COLO668 (cell line): ENCODE results near the gene INPP5E.

Experiments used
- DNase-seq: peaks from one replicate; lab custom pipeline; 2025; ENCODE audit not compliant: unreplicated experiment; lab: John Stamatoyannopoulos, UW

INPP5E gene

GRCh38 chr9:136391737-136392537, 47.7 kb downstream of the INPP5E start:
- DNase-seq: no peak

DNA sequence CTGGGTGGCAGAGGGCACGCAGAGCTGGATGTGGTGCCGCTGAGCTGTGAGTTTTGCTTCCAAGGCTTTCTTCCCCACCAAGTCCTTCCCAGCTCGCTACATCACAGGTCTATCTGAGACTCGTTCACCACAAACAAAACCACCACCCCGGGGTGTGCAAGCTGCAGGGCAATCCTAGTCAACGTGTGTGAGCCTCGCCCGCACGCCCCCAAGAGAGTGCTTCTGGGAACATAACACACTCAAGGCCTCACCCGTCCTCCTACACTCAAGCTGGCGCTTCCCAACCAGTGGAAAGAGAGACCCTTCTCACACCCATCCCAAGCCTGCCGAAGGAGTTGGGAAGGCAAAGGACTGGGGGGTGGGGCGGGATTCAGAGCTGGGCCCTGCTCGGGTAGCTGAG, 50.2 kb downstream of the INPP5E start:
- DNase-seq: no peak

GRCh38 chr9:136387217-136387616, 52.4 kb downstream of the INPP5E start:
- DNase-seq: no peak

- DNase-seq: no peak
Observed at GRCh38 chr9:136386018-136386417, 53.6 kb downstream of the INPP5E start.

DNA sequence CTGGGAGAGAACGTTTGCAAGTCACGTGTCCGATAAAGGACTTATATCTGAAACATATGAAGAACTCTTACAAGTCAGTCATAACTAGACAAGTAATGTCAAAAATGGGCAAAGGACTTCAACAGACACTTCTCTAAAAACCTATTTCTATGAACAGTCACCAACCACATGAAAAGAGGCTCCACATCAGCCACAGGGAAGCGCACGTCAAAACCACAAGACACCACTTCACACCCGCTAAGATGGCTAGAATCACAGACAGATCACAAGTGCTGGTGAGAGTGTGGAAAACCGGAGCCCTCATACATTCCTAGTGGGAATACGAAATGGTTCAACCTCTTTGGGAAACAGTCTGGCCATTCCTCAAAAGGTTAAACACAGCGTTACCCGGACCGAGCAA, 54.6 kb downstream of the INPP5E start:
- no peak for DNase-seq

DNA sequence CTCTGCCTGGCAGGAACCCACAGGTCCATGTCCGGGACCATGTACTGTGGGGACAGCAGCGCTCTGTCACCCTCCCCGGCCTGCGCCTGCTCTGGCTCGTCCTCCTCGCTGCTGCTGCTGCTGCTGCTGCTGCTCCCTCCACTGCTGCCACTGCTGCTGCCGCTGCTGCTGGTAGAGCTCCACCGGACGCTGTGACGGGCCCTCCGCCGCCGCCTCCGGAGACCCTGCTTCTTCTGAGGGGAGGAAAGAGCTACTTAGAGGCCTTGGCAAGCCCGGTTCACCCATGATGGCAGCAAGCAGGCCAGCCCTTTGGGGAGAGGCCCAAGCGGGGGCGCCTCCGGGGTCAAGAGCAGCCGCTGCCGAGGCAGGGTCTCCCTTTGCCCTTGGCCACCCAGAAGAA, 56.2 kb downstream of the INPP5E start:
- no peak for DNase-seq

- no peak for DNase-seq
Observed at GRCh38 chr9:136381966-136382513, 57.6 kb downstream of the INPP5E start.

- no peak for DNase-seq
Observed at GRCh38 chr9:136381311-136381710, 58.3 kb downstream of the INPP5E start.

- DNase-seq: no peak
Observed at GRCh38 chr9:136380381-136380780, 59.3 kb downstream of the INPP5E start.

- DNase-seq: no peak
Observed at GRCh38 chr9:136379891-136380290, 59.8 kb downstream of the INPP5E start.

DNA sequence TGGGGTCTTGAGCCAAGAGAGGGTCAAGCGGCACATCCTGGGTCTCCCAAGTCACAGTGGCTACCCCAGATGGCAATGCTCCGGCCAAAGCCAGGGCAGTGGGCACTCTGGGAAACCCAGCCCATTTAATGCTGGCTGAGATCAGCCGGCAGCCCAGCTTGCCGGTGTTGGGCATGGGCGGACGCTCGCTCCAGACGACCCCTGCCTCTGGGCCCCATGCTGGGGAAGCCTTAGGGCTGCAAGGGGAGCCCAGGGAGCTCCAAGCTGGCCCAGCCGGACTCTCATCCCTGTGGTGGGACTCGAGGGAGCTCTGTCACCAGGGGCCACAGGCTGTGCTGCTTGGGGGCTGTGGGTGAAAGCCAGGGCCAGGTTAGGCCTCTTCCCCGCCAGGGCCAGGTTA, 60.2 kb downstream of the INPP5E start:
- no peak for DNase-seq

DNA sequence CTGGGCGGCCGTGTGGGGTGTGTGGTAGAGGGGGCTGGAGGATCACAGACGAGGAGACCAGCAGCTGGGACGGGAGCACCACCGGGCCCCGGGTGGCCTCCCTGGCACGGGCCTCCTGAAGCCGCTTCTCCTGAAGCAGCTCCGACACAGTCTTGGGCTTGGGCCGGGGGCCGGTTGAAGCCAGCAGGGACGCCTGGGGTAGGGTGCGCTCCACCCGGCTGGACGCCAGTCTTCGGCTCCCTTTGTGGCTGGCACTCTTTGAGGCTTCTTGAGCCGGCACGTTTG, 60.7 kb downstream of the INPP5E start:
- no peak for DNase-seq
